ENCODE data around the gene FCRL1. TPM values are rescaled to one million over a fixed set of nuclear protein-coding genes. Genes with fewer than 3 reads are reported as not detected.

The FCRL1 gene
- total RNA-seq, 2 experiments from 2014 or later: 0.29 TPM; not detected in 1

- CTCF ChIA-PET: no interaction called here
- Mint-ChIP-seq H3K36me3 (ENCODE audit: low read depth) (no peaks in the 10 kb centered on the region), H3K27me3 (no peaks in the 10 kb centered on the region), H3K27ac (no peak overlapping the region), H3K4me1 (ENCODE audit: low read depth) (peaks cover 4% of the 10 kb centered on the region), H3K4me3 (no peak overlapping the region), H3K9me3 (no peaks in the 10 kb centered on the region)
- DNase-seq: no peak
- TF ChIP-seq CTCF (IDR thresholded peaks at IDR 0.05): no peak
- POLR2A ChIA-PET: no interaction called here
- intact Hi-C loops (cut with micrococcal nuclease): loop anchor here (5.0 kb wide), 1 partner anchor 51 kb away; no protein-coding TSS in a partner anchor
- ATAC-seq: no peak
Measured at GRCh38 chr1:157766792-157767191, 53.1 kb downstream of the FCRL1 start.

DNA sequence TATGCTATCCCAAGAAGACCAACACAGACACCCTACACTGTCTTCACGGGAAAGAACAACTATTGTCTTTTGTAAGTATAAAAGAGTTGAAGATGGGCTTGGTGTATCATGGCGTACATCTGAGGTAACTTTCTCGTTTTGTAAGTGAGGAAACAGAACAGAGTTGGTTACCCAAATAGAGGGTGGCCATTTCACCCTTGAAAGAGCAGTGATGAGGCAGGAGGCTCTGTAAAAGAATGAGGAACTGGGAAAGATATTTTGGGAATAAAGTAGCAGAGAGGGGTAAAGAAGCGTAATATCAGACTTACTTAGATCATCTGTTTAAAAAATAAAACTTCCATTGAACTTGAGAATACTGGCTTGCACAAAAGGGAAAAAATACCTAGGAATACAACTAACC lies 61.9 kb downstream of the FCRL1 start:
- ATAC-seq (no peak), DNase-seq (no peak)
- peaks cover 2% of the 10 kb centered on the region for H3K4me1 Mint-ChIP-seq (ENCODE audit: low read depth)
- POLR2A ChIA-PET: no interaction called here
- no peaks in the 10 kb centered on the region for H3K36me3 Mint-ChIP-seq (ENCODE audit: low read depth)
- no peak overlapping the region for H3K4me3 Mint-ChIP-seq
- TF ChIP-seq CTCF (IDR thresholded peaks at IDR 0.05): no peak
- CTCF ChIA-PET: no interaction called here
- peaks cover 6% of the 10 kb centered on the region for H3K27me3 Mint-ChIP-seq
- intact Hi-C loops (cut with micrococcal nuclease): no loop called here
- H3K9me3 Mint-ChIP-seq: peaks cover 5% of the 10 kb centered on the region
- no peak overlapping the region for H3K27ac Mint-ChIP-seq

GRCh38 chr1:157753611-157754010 lies 66.3 kb downstream of the FCRL1 start:
- Mint-ChIP-seq H3K27ac (no peak overlapping the region), H3K4me3 (no peak overlapping the region), H3K4me1 (ENCODE audit: low read depth) (peaks cover 2% of the 10 kb centered on the region), H3K27me3 (peaks cover 3% of the 10 kb centered on the region), H3K36me3 (ENCODE audit: low read depth) (no peaks in the 10 kb centered on the region), H3K9me3 (no peaks in the 10 kb centered on the region)
- DNase-seq (no peak), ATAC-seq (no peak)
- ChIA-PET CTCF (interaction anchor here (1.0 kb wide), 1 partner anchor 173 kb away, joined by 3 read pairs; no protein-coding TSS in a partner anchor), POLR2A (no interaction called here)
- intact Hi-C loops (cut with micrococcal nuclease): no loop called here
- TF ChIP-seq CTCF (IDR thresholded peaks at IDR 0.05): no peak

DNA sequence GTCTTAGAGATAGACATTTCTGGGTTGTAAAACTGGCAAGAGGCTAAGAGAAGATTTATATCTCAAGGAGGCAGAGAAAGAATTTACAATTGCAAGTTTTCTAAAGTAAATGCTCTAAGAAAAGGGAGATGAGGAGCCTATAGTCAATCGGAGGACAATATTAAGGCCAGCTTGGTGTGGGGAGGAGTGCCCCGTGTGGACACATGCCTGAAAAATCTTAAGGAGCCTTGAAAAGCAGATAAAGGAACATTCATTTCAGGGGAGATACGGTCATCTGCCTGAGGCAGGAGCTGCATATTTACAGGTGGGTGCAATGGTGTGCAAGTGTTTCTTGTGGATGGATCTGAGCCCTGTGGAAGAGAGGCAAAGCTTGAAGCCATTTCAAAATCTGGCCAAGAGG lies 68.6 kb downstream of the FCRL1 start:
- TF ChIP-seq CTCF (IDR thresholded peaks at IDR 0.05): no peak
- ChIA-PET CTCF (interaction anchor here (0.7 kb wide), 1 partner anchor 171 kb away, joined by 3 read pairs; no protein-coding TSS in a partner anchor), POLR2A (no interaction called here)
- H3K9me3 Mint-ChIP-seq: no peaks in the 10 kb centered on the region
- peaks cover 3% of the 10 kb centered on the region for H3K27me3 Mint-ChIP-seq
- no peak overlapping the region for H3K4me3 Mint-ChIP-seq
- intact Hi-C loops (cut with micrococcal nuclease): no loop called here
- DNase-seq: no peak
- ATAC-seq: no peak
- no peaks in the 10 kb centered on the region for H3K36me3 Mint-ChIP-seq (ENCODE audit: low read depth)
- no peak overlapping the region for H3K27ac Mint-ChIP-seq
- H3K4me1 Mint-ChIP-seq (ENCODE audit: low read depth): peaks cover 3% of the 10 kb centered on the region

DNA sequence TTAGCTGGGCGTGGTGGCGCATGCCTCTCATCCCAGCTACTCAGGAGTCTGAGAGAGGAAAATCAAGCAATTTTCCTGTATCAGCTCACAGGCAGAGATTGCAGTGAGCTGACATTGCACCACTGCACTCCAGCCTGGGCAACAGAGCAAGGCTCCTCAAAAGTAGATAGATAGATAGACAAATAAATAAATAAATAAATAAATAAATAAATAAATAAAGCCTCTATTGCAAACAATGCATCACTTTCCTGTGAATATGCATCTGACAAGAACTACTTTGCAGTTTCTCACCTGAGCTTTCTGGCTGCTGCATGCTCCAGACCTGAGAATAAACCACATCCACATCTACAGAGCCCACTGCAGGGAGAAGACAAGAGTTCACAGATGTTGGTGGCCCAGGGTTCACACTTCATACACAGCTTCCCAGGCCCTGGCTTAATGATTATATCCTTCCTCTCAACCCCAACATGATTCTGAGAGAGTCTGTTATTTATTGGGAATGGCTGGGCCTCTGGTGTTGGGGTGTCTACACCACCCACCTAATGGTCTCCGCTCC lies 71.6 kb downstream of the FCRL1 start:
- no peaks in the 10 kb centered on the region for H3K27me3 Mint-ChIP-seq
- no peak for TF ChIP-seq CTCF (IDR thresholded peaks at IDR 0.05)
- H3K4me3 Mint-ChIP-seq: no peak overlapping the region
- CTCF ChIA-PET: interaction anchor here (1.1 kb wide), 1 partner anchor 123 kb away, joined by 3 read pairs; no protein-coding TSS in a partner anchor
- intact Hi-C loops (cut with micrococcal nuclease): no loop called here
- no peaks in the 10 kb centered on the region for H3K9me3 Mint-ChIP-seq
- no peaks in the 10 kb centered on the region for H3K36me3 Mint-ChIP-seq (ENCODE audit: low read depth)
- ATAC-seq: no peak
- no peak overlapping the region for H3K27ac Mint-ChIP-seq
- POLR2A ChIA-PET: no interaction called here
- DNase-seq: no peak
- peaks cover 3% of the 10 kb centered on the region for H3K4me1 Mint-ChIP-seq (ENCODE audit: low read depth)

Other genes starting within 250 kb of the FCRL1 start
- gene FCRL4, start 222.0 kb downstream of the FCRL1 start, total RNA-seq: not detected
- 1 to 10 TPM; 5.7 to 6.4 TPM for gene FCRL3, start 119.4 kb downstream of the FCRL1 start, total RNA-seq
- not detected for gene FCRL2, start 43.0 kb downstream of the FCRL1 start, total RNA-seq
- not detected for gene CD5L, start 21.7 kb upstream of the FCRL1 start, total RNA-seq
- gene KIRREL1, start 173.5 kb upstream of the FCRL1 start, total RNA-seq: under 1 TPM; 0.11 to 0.16 TPM

All from activated CD8-positive, alpha-beta T cell treated with anti-CD3 and anti-CD28 coated beads for 36 hours (primary cell).